ENCODE measurements around the gene CFTR. TPM values are rescaled to one million over a fixed set of nuclear protein-coding genes. Genes with fewer than 3 reads are reported as not detected.

Gene CFTR
- total RNA-seq, 2 donors from 2014 or later, result 2.0 to 3.5 TPM

DNA sequence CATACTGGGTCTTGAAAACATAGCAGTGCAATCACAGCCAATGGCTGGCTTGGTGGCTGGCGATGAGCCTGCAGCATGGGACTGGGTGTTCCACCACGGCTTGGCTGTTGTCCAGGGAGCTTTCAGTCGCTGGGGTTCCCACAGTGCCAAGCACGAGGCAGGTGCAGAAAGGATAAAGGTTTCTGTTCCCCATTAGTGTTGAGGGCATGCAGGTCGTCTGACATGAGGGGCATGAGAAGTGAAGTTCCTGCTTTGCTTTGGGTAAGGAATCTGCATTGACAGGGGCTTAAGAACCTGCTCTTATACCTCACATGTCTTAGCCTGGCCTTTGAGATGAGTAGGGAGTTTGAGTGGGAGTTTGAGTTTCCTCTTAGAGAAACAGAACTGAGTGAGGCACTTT, 9.0 kb upstream of the CFTR start:
- peaks cover 4% of the 10 kb centered on the region for H3K27me3 ChIP-seq (ENCODE audit: control insufficient read depth, insufficient read depth, low read length, poor library complexity, severe bottlenecking)
- no peak overlapping the region for H3K27ac ChIP-seq (ENCODE audit: low read depth, low read length)
- no peak overlapping the region for H3K27ac Mint-ChIP-seq
- H3K9ac ChIP-seq (ENCODE audit: extremely low read depth, low read length, poor library complexity, severe bottlenecking), result no peak overlapping the region
- TF ChIP-seq, protein P1, sequence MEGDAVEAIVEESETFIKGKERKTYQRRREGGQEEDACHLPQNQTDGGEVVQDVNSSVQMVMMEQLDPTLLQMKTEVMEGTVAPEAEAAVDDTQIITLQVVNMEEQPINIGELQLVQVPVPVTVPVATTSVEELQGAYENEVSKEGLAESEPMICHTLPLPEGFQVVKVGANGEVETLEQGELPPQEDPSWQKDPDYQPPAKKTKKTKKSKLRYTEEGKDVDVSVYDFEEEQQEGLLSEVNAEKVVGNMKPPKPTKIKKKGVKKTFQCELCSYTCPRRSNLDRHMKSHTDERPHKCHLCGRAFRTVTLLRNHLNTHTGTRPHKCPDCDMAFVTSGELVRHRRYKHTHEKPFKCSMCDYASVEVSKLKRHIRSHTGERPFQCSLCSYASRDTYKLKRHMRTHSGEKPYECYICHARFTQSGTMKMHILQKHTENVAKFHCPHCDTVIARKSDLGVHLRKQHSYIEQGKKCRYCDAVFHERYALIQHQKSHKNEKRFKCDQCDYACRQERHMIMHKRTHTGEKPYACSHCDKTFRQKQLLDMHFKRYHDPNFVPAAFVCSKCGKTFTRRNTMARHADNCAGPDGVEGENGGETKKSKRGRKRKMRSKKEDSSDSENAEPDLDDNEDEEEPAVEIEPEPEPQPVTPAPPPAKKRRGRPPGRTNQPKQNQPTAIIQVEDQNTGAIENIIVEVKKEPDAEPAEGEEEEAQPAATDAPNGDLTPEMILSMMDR (conservative IDR thresholded peaks at IDR 0.05), result no peak
- H3K4me1 ChIP-seq (ENCODE audit: control insufficient read depth, insufficient read depth, low read length), result no peaks in the 10 kb centered on the region
- H3K4me1 Mint-ChIP-seq, result no peaks in the 10 kb centered on the region
- no peaks in the 10 kb centered on the region for H3K9me3 Mint-ChIP-seq
- no peak overlapping the region for H3K4me3 ChIP-seq (ENCODE audit: low read length)
- 90 to 100% methylated on average over 3 to 5 of the region's 5 CpGs for WGBS, 2 experiments (ENCODE audit: insufficient coverage in 1 of 2, insufficient read length in 1 of 2)
- H3K36me3 ChIP-seq (ENCODE audit: control insufficient read depth, insufficient read depth, low read length), result no peaks in the 10 kb centered on the region
- DNase-seq, result no peak
- peaks cover 5% of the 10 kb centered on the region for H3K27me3 Mint-ChIP-seq (ENCODE audit: insufficient read depth)
- no peaks in the 10 kb centered on the region for H3K9me3 ChIP-seq (ENCODE audit: control insufficient read depth, low read length)
- H3K36me3 Mint-ChIP-seq (ENCODE audit: low read depth), result no peaks in the 10 kb centered on the region
- no peak overlapping the region for H3K4me3 Mint-ChIP-seq

DNA sequence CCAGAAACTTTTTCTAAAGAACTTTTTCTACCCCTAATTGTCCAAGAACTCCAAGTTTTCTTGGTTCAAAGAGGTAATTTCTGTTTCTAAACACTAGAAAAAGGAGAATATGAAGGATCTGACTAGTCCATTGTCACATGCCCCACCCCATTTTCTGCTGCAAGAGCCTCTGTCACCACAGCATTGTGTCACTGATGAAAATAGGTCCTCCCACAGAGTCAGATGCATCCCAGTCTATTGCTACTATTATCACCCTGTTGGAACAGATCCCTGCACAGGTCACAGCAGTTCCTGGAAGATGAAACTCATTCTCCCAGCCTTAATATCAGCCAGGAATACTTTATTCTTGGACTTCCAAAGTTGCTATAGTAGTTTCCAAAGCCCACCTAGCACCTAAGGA, 7.5 kb upstream of the CFTR start:
- TF ChIP-seq, protein P1 (conservative IDR thresholded peaks at IDR 0.05), result no peak
- H3K4me1 Mint-ChIP-seq, result no peaks in the 10 kb centered on the region
- no peaks in the 10 kb centered on the region for H3K36me3 ChIP-seq (ENCODE audit: control insufficient read depth, insufficient read depth, low read length)

DNA sequence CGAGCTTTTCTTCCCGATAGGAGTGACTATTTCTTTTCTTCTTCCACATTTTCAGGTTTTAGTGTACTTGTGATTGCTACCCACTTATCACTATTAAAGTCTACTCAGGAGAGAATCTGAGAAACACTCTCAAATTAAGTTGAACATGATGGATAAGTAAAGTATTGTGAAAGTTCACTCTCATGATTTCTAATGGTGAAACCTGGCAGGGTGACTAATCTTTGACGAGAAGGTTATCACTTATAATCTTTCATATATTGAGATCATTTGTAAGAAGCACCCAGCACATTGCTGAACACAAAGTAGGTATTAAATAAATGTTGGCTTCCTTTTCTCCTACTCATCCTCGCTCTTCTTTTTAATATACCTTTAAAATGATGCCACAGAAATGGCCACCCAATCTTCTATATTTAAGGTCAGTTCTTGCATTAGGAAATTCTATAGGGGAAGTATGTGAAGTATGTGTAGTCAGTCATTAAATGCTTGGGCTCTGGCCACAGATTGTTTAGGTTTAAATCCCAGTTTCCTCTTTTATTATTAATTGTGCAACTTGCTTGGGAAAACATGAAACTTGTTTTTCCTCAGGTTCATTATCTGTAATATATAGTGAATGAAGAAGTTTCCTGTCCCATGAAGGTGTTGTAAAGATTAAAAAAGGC, 3.1 kb upstream of the CFTR start:
- no peak for DNase-seq
- no peaks in the 10 kb centered on the region for H3K36me3 ChIP-seq (ENCODE audit: control insufficient read depth, insufficient read depth, low read length)
- Mint-ChIP-seq H3K36me3 (ENCODE audit: low read depth) (no peaks in the 10 kb centered on the region), H3K9me3 (no peaks in the 10 kb centered on the region), H3K4me1 (peaks cover 4% of the 10 kb centered on the region), H3K27me3 (ENCODE audit: insufficient read depth) (peaks cover 54% of the 10 kb centered on the region), H3K4me3 (no peak overlapping the region), H3K27ac (no peak overlapping the region)
- H3K4me1 ChIP-seq (ENCODE audit: control insufficient read depth, insufficient read depth, low read length), result no peaks in the 10 kb centered on the region
- TF ChIP-seq, protein P1 (conservative IDR thresholded peaks at IDR 0.05), result no peak
- H3K27ac ChIP-seq (ENCODE audit: low read depth, low read length), result no peak overlapping the region
- peaks cover 54% of the 10 kb centered on the region for H3K27me3 ChIP-seq (ENCODE audit: control insufficient read depth, insufficient read depth, low read length, poor library complexity, severe bottlenecking)
- no peak overlapping the region for H3K4me3 ChIP-seq (ENCODE audit: low read length)
- 98% methylated on average over 3 of the region's 4 CpGs; no CpG with 5 or more reads in 1 of the 2 experiments for WGBS, 2 experiments (ENCODE audit: insufficient coverage in 1 of 2, insufficient read length in 1 of 2)
- H3K9ac ChIP-seq (ENCODE audit: extremely low read depth, low read length, poor library complexity, severe bottlenecking), result no peak overlapping the region
- no peaks in the 10 kb centered on the region for H3K9me3 ChIP-seq (ENCODE audit: control insufficient read depth, low read length)

More for the DNA sequence above, 7.5 kb upstream of the CFTR start:
- DNase-seq, result no peak
- Histone ChIP-seq H3K9me3 (ENCODE audit: control insufficient read depth, low read length) (no peaks in the 10 kb centered on the region), H3K27ac (ENCODE audit: low read depth, low read length) (no peak overlapping the region), H3K4me1 (ENCODE audit: control insufficient read depth, insufficient read depth, low read length) (no peaks in the 10 kb centered on the region), H3K27me3 (ENCODE audit: control insufficient read depth, insufficient read depth, low read length, poor library complexity, severe bottlenecking) (peaks cover 18% of the 10 kb centered on the region), H3K9ac (ENCODE audit: extremely low read depth, low read length, poor library complexity, severe bottlenecking) (no peak overlapping the region), H3K4me3 (ENCODE audit: low read length) (no peak overlapping the region)
- Mint-ChIP-seq H3K27ac (no peak overlapping the region), H3K4me3 (no peak overlapping the region), H3K9me3 (no peaks in the 10 kb centered on the region), H3K27me3 (ENCODE audit: insufficient read depth) (peaks cover 16% of the 10 kb centered on the region), H3K36me3 (ENCODE audit: low read depth) (no peaks in the 10 kb centered on the region)
